GM19328 (cell line): ENCODE data around the gene SMARCC1.

ENCODE experiments used
- ATAC-seq: cut with Tn5 transposase; IDR thresholded peaks from one replicate; pipeline ENCODE4 v1.9.1; 2021; ENCODE audit warnings: mild to moderate bottlenecking, moderate library complexity; ENCODE audit not compliant: unreplicated experiment

The SMARCC1 gene

DNA sequence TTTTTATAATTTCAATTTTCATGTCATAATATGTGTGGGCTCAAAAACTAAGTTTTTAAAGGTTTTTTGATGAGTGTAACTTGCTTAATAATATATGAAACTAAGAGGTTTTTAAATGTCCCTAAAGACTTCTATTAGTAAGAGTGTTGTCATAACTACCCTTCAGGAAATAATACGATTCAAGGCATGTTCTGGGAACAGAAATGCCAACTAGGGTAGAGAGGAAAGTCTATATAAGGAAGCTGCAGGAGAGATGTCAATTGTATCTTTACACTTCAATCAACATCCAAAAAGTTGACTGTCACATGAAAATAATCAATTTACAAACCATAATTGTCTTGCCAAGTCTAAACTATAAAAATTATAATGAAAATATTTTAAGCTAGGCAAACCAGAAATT, 76.3 kb downstream of the SMARCC1 start:
- no peak for ATAC-seq

GRCh38 chr3:47704237-47704612, 77.5 kb downstream of the SMARCC1 start:
- ATAC-seq, result no peak

GRCh38 chr3:47701388-47701787, 80.3 kb downstream of the SMARCC1 start:
- ATAC-seq, result no peak

DNA sequence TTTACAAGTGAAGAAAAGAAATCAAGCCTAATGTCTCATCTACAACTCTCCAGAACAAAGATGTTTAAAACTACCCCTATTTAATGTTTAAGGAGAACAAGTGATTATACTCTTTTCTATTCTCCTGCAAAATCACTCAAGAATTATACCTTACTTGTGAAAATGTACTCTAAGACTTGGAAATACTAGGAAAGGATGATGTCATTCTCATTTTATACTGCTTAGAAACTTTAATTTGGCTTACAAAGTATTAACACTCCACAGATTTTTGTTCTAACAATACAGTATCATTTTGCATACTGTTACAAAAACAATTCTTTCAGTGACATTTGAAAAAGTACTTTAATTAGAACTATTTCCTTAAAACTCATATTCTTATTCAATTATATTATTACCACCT, 89.5 kb downstream of the SMARCC1 start:
- no peak for ATAC-seq

GRCh38 chr3:47688488-47688887, 93.2 kb downstream of the SMARCC1 start:
- ATAC-seq, result no peak

DNA sequence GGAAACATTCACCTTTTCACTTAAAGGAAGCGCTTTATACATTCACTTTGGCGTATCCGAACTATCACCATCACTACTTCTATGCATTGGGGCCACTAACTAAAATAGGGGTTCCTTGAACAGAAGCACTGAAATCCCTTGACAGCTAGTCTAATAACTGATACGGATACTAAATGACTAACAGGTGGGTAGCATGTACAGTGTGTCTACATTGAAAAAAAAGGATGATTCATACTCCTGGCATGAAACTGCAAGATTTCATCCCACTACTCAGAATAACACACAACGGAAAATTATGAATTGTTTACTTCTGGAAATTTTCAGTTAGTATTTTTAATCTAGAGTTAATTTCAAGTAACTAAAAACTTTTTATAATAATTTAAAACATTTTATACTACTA, 96.7 kb downstream of the SMARCC1 start:
- no peak for ATAC-seq

- no peak for ATAC-seq
These were observed 100.7 kb downstream of the SMARCC1 start for GRCh38 chr3:47681016-47681415.

- no peak for ATAC-seq
These were observed 103.0 kb downstream of the SMARCC1 start for GRCh38 chr3:47678446-47679338.

GRCh38 chr3:47669026-47669749, 112.5 kb downstream of the SMARCC1 start:
- ATAC-seq, result no peak

DNA sequence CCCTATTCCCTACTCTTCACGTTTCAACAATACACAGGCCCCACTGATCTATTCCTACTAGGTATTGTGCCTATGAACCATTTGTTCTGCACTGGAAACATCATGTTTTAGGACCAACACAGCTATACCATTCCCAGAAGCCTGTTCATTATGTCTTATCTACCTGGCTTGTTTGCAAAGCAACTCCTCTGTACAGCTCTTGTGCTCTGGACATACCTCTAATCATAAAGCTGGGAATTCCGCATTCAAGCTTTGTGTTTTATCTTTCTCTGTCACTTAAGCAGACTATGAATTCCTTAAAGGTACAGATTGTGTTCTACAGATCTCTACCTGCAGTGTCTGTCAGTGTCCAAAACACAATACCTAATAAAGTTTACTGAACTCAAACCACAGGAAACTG, 115.6 kb downstream of the SMARCC1 start:
- ATAC-seq, result no peak

DNA sequence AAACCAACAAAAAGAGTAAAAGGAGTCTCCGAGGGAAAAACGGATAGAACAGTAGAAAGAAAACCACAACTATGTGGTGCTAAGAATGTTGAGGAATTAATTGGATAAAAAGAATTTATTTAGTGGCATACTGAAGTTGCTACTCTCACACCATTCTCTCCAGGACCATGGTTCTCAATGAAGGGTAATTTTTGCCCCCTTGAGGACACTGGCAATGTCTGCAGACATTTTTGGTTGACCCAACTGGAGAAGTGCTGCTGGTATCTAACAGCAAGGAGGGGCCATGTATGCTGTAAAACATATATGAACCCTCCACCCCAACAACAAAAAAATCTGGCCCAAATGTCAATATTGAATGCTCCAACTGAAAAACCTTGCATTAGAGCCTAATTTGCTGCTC, 117.2 kb downstream of the SMARCC1 start:
- ATAC-seq, result no peak

DNA sequence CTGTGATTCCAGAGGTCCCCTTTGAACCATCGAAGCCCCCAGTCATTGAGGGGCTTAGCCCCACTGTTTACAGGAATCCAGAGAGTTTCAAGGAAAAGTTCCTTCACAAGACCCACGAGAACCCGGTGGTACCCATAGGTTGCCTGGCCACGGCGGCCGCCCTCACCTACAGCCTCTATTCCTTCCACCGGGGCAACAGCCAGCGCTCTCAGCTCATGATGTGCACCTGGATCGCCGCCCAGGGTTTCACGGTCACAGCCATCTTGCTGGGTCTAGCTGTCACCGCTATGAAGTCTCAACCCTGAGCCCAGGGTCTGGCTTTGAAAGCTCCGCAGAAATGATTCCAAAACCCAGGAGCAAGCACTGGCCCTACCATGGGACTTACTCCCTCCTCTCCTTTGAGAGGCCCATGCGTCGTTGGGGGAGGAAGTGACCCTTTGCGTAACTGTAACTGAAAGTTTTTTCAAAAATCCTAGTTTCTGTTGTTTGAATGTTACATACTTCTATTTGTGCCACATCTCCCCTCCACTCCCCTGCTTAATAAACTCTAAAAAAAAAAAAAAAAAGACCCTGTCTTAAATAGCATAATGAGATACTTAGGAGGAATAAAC, 118.0 kb downstream of the SMARCC1 start:
- ATAC-seq, result no peak

DNA sequence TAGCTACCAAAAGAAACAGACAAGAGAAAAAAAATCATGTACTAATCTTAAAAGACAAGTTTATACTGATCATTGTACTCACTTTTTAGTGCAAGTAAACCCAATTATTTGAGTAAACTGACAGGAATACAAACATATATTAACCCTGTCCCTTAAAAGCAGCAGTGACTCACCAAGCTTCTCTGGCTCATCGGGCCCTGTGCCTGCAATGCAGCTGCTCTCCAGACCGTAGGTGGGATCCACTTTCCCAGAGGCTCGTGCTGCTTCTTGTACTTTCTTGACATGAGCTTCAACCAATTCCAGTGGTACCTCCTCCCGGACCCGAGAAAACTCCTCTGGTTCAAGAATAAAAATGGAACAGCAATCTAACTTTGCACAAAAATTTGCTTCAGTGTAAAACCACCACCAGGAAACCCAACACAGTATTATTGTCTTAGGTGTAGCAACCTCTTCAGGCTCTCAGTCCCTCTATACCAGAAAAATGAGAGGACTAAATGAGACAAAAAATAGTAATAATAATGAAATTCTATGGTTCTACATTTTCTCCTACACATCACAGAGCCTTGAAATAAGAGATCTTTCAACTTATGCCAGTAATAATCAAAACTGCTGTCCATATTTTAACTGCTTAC, 120.5 kb downstream of the SMARCC1 start:
- ATAC-seq, result no peak

DNA sequence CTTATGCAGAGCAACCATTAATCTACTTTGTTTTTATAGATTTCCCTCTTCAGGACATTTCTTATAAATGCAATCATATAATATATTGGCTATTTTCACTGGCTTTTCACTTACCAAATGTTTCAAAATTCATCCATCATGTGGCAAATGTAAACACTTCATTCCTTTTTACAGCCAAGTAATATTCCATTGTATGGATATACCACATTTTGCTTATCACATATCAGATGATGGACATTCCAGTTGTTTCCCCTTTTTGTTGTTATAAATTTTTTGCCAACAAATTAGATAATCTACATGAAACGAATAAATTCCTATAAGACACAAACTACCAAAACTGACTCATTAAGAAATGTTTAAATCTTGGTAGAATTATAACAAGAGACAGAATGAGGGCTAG, 123.2 kb downstream of the SMARCC1 start:
- no peak for ATAC-seq

DNA sequence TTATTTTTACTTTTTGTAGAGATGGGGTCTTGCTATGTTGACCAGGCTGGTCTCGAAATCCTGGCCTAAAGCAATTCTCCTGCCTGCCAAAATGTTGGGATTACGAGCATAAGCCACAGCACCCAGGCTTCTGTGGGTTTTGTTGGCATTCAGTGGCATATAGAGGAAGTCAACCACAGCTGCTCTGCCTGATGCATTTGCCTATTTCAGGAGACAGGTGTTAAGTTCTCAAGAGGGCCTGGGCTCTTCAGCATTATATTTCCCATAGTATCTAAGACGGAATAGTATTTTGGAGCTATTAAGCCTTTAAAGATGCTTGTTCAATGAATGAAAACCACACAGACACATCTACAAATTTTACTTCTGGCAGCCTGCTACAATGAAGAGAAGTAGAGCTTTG, 129.6 kb downstream of the SMARCC1 start:
- no peak for ATAC-seq

GRCh38 chr3:47650294-47650693, 131.4 kb downstream of the SMARCC1 start:
- no peak for ATAC-seq

DNA sequence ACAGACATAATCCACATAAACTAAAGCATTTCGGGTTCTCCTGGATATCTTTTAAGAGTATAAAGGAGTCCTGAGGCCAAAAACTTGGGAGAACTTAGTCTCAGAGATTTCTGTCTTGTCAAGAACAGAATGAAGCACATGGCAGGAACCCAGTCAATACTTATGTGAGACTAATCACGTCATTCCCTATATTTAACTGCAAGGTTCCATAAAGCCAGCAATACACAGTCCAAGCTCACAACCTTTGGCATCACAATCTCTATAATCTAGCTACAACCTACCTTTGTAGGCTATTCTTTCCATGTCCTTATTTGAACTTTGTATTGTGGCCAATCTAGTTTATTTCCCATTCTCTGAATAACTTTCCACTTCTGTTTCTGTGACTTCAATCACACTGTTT, 134.1 kb downstream of the SMARCC1 start:
- ATAC-seq, result no peak

GRCh38 chr3:47646362-47646761, 135.3 kb downstream of the SMARCC1 start:
- no peak for ATAC-seq

DNA sequence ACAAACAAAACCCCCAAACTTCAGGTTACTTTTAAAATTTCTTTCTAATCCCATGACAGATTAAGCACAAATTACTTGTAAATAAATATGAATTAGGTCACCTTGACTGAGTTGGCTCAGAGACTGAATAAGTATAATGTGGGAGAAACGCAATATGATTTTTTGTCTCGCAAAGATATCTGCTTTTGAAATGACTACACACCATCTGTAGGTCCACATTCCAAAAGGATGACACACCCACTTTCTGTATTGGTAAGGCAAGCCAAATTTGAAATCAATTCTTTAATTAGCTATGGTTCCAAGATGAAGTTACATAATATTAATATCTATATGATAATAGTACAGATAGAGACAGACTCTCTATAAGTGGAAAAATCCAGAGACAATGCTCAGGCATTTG, 136.1 kb downstream of the SMARCC1 start:
- ATAC-seq, result no peak

- ATAC-seq, result no peak
These were observed 138.6 kb downstream of the SMARCC1 start for GRCh38 chr3:47643092-47643491.

DNA sequence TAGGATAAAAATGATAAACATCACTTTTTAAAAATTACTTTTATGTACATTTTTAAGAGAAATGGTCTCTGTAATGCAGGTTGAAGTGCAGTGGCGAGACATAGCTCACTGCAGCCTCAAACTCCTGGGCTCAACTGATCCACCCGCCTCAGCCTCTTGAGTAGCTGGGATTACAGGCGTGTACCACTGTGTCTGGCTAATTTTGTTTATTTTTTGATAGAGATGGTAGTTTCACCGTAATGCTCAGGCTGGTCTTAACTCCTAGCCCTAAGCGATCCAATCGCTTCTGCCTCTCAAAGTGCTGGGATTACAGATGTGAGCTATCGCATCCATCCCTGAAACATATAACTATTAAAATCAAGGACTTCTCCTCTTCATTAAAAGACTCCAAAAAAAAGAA, 140.0 kb downstream of the SMARCC1 start:
- ATAC-seq, result no peak
